Measurements from ENCODE around the gene SATB2.
A peak's percentile ranks its signal among the peaks of the same experiment; 100 is the strongest.

Gene SATB2

DNA sequence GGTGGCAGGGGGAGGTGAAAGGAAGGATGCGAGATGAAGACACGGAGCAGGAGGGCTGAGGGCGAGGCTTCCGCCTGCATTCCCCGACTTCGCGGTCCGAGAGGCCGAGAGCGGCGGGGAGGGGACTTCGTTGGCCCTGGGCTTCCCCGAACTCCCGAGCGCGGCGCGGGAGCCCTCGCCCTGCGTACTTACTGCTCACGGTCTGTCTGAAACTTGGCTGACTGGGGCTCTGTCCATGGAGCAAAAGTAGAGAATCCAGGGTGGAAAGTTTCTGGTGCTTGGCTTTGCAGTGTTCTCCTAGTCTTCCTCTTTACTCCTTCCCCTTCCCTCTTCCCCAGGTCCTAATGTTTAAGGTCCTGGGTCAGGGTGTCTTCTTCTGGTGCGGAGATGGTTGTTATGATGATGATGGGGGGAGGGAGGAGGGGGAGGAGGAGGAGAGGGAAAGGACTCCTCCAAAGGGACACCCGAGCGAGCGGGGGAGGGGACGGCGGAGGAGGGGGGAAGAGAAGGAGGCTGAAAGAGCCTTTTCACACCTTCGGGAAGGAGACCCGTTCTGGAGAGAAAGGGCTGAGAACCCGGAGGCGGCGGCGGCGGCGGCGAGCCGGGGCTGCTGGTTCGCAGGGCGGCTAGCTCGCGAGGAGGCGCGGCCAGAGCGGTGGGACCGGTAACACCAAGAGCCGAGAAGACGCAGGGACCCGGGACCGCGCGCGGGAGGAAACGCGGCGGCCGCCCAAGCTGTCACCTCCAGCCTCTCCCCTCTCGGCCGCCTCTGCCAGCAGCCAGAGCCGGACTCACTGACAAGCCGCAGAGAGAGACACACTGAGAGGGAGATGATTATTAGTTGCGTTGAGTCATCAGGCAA lies at the start of gene SATB2:
Gene SATB2 (minus strand): TSS at position 793 of the 862 bp plus-strand sequence. CDS start 1,902 bp downstream, outside the sequence.
- DNase-seq (ENCODE audit: low spot score), result peak; percentile 44

DNA sequence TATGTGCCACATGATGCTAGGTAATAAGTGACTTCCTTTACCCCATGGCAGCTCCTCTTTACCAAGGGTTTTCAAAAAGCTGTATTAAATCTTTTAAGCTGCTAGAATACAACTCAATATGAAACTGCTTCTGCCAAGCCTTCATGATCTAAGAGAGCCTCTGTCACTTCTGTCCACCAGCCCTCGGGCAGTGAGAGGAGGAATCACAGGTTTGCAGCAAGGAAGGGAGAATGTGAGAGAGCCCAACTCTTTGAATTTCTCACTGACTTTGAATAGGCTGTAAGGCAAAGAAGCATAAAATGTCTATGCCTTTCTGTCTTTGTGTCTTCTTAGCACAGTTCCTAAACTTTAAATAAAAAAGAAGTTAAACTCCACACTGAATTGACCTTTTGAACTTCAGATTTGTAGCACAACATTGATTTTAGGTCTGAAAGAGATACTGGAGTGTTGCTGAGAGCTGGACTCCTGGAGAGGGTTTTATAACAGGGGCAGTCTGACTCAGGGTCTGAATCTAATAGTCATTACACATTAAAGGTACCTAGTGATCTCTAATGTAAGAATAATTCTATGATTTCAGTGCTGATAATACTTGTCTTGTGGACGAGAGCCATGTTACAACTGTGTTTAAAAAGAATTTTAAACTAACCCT lies 48.1 kb upstream of the SATB2 start:
- no peak for DNase-seq (ENCODE audit: low spot score)

DNA sequence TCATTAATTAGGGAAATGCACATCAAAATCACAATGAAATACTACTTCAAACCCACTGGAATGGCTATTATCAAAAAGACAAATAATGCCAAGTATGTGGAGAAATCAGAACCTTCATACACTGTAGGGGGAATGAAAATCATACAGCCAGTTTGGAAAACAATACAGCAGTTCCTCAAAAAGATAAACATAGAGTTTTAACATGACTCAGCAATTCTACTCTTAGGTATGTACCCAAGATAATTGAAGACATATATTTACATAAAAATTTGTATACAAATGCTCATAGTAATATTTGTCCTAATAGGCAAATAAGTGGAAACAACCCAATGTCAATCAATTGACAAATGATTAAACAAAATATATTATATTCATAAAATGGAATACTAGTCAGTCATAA lies 45.4 kb upstream of the SATB2 start:
- no peak for DNase-seq (ENCODE audit: low spot score)

DNA sequence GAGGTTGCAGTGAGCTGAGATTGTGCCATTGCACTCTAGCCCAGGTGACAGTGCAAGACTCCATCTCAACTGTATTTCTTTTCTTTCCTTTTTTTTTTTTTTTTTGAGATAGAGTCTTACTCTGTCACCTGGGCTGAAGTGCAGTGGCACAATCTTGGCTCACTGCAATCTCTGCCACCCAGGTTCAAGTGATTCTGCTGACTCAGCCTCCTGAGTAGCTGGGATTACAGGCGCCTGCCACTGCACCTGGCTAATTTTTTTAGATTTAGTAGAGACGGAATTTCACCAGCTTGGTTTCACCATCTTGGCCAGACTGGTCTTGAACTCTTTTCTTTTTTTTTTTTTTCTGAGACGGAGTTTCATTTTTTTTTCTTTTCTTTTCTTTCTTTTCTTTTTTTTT lies 41.3 kb upstream of the SATB2 start:
- DNase-seq (ENCODE audit: low spot score), result no peak

DNA sequence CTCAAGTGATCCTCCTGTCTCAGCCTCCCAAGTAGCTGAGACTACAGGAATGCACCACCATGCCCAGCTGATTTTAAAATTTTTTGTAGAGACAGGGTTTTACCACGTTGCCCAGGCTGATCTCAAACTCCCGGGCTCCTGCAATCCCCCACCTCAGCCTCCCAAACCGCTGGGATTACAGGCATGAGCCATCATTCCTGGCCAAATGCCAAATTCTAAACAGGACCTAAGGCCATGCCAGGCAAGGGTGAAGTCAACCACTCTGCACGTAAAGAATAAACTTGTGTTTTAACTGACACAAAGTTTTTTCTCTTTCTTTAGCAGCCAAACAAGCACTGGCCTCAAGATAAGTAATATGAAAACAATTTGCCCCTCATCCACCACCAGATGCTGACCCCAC lies 37.4 kb upstream of the SATB2 start:
- no peak for DNase-seq (ENCODE audit: low spot score)

DNA sequence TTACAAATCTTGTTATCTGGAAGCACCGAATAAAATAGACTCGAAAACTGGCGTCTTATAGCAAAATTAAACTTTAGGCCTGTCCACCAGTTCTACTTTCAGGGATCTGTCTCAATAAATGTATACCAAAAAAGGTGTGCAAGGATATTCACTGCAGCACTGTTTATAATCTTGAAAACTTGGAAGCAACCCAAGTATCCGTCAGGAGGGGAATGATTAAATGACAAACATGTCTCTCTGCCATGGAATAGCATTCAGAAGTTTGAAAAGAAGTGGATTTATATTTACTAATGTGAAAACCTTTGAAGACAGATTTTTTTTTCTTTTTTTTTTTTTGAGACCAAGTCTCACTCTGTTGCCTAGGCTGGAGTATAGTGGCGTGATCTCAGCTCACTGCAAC lies 32.3 kb upstream of the SATB2 start:
- DNase-seq (ENCODE audit: low spot score), result no peak

DNA sequence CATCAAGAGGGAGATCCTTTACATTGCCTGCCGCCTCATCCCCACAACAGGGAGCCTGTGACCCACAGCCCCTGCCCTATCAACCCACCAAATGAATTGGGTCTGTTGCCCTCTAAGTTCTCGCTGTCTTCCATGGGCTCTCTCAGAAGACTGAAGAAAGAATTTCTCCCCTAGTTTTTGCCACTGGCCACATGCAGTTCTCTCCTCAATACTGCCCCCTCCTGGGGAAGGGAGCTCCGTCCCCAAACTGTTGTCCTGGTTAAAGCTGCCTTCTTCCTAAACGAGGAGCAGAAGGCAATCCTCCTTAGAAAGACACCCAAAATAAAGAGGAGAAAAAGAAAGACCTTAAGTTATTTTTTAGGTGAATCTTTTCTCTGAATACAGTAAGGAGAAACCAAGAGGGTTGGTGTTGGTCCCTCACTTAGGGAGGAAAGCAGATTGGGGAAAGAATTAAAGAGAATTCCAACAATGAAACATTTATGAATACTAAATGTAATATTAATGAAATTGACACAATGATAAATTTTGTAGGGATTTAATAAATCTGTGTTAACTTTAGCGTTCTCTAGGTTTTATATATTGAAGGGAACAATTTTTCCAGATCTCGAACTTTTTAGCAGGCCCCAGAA lies 31.1 kb upstream of the SATB2 start:
- DNase-seq (ENCODE audit: low spot score), result peak; percentile 78

DNA sequence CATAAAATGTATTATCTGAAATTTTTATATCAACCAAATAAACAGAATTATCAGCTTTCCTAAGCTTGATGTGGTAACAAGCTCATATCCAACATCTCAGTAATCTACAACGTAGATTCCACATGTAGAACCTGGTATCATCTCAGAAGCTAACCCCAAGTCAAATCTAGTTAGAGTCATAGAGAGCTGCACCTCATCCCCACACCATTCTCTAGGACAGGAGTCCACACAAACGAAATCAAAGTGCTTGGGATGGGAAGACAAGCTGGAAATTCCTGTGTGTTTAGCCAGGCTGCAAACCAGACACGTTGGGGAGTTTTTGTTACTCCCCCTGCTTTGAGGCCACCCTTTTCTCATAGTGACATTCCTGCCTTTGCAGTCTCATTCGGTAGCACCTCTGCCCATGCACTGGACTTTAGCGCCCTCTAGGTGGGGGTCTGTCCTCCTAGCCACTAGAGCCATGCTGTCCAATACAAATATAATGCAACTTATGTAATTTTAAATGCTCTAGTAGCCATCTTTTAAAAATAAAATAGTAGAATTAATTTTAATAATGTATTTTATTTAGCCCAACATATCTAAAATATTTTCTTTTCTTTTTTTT lies 28.1 kb upstream of the SATB2 start:
- DNase-seq (ENCODE audit: low spot score), result peak; percentile 67

DNA sequence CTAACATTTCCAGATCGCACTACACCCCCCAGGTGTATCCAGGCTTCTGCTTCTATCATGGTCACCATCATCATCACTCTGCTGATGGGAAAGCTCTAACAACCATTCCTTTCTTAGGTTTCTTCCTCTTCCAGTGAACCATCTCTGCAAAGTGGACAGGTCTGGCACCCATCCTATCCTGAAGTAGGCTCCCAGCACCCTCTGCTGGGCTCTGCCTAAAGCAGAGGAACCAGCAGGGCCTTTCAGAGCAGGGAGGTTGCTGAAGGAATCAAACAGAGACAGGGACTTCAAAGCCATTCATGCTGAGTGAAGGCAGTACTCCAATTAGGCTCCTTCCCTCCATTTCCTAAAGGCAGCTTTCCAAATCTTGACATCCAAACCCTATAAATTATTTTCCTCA lies 27.2 kb upstream of the SATB2 start:
- DNase-seq (ENCODE audit: low spot score), result no peak

DNA sequence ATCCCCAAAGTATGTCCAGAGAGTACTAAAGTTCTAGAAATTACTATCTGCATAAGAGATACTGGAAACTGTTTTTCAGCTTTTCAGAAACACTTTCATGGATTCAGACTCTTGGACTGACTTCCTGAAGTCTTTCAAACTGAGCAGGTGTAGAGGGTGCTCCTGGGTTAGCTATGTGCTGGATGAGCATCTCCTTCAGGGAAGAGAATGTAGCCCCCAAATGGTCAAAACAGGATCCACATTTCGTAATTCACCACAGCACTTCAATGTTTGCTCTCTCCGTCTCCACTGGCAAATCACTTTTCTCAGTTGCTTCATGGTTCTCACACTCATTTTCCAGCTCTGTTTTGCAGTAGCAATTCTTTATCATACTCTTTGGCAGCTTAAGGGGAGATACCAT lies 23.2 kb upstream of the SATB2 start:
- no peak for DNase-seq (ENCODE audit: low spot score)

DNA sequence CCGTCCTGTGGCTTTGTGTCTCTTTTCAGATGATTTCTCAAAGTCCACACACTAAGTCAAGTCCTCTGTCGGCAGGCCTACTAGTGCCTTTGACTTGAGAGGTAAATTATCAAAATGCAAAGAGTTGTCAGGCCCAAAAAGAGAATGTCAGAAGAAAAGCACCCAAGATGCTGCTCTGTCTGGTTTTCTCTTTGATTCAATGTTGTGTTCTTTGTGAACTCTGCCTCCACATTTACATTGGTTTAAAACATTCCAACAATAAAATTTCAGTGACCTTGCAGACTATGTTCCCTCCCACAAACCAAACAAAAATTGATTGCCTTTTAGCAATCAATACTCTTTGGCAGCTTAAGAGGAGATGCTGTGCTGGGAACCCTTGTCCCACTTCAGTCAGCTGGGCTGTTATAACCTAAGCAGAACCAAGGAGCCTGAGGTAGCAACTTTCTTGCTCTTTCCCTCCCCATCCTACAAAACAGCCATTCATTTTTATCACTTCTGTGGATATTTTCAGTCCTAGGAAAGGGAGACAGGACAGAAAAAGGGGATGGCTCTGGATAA lies 19.6 kb upstream of the SATB2 start:
- DNase-seq (ENCODE audit: low spot score), result no peak

DNA sequence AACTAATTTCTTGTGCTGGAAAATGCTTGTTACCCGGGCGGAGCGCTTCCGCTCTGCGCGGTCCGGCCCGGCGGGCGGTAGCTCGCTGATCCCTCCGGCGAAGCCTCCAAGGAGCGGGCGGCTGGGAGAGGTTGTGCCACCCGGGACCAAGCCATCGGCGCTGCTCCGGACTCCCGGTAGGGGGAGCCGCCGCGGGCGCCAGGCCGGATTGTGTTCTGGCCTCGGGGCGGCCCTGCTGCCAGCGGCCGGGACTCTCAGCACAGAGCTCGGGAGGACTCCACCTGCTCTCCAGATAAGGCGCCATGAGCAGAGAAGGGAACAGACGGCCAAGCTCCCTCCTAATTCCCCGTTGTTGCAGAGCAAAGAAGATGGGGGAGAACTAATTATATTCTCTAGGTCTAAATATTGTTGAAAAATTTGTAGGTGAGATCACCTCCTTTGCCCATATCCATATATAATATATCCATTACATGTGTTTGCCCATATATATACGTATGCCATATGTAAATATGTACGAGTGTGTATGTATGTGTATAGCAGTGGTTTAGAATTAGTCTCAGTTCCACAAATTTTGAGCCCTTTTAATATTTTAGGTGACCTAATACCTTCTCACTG lies 13.8 kb upstream of the SATB2 start:
- peak; percentile 86 for DNase-seq (ENCODE audit: low spot score)

DNA sequence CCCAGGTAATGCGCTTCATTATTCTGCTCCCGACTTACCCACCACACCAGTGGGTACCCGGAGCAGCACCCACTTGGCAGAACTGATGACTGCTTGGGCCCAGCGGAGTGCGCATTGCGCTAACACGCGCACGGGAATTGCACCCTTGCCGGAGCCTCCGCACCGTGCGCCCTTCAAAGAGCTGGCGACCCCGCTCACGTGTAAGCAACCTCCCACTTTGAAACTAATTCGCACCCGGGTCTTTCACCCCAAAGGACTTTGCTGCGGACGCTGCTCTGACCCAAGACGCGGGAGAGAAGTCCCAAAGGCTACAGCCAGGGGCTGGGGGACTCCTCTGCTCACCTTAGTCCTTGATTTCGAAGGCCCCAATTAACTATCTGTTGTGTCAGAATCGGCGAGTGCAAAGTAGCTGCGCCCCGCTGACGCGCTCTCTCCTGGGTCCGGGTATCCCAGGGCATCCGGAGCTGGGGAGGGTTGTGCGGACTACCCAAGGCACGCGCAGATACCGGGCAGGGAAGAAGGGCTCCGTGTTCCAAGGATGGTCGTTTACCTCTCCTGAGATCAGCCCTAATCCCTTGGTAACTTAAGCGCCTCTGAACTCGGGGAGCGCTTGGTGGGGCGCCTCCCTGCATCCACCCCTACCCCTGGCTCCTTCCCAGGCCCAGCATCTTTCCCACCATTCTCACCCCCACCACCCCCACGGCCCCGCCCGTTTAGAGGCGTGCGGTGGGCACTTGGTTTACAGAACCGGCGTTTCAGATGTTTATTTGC lies 13.1 kb upstream of the SATB2 start:
- no peak for DNase-seq (ENCODE audit: low spot score)

DNA sequence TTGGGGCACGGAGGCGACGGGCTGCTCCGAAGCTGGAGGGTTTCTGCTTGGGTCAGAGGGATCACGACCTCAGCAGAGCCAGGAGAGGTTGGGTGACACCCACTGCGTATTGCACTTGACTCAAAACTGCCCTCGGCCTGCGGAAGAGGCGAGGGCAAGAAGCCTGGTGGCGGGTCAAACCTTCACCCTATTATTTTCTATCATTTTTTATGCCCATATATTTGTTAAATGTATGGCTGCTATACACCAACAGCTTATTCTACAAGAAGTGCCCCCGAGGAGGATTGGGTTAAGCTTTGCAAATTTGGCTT lies 12.6 kb upstream of the SATB2 start:
- no peak for DNase-seq (ENCODE audit: low spot score)

DNA sequence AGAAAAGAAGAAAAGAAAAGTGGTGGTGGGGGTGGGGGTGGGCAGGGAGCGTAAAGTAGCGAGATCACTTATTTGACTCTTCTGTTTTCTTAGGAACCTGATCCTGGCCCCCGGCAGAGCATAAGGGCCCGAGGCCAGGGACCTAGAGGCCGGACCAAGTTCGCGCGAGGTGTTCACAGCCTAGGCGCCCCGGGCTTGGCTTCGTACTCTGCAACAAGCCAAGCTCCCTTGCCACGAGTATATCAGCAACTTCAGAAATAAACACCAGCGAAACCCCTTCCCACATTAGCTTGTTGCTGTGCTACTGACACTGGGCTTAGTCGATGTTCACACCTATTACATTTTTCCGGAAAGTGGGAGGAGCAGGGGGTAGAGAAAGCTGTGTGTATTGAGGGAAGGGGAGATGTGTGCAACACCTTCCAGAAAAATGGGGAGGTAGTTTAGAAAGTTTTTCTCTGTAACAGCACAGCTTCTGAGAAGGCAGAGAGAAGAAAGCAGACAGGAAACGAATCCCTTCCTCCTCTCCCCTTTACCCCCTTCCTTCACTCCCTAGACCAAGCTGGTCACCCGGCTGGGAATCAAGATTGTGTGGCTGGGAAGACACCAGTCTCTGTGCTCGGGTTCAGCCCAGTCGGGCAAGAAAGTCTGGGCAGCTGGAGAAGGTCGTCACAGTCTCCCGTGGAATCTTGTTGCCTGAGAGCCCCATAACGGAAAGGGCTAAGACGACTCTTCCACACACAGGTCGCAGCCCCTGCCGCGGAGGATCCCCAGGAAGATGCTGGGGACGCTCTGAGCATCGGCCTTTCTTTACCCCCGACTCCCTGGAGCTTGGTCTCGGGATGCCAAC lies 12.0 kb upstream of the SATB2 start:
- no peak for DNase-seq (ENCODE audit: low spot score)

DNA sequence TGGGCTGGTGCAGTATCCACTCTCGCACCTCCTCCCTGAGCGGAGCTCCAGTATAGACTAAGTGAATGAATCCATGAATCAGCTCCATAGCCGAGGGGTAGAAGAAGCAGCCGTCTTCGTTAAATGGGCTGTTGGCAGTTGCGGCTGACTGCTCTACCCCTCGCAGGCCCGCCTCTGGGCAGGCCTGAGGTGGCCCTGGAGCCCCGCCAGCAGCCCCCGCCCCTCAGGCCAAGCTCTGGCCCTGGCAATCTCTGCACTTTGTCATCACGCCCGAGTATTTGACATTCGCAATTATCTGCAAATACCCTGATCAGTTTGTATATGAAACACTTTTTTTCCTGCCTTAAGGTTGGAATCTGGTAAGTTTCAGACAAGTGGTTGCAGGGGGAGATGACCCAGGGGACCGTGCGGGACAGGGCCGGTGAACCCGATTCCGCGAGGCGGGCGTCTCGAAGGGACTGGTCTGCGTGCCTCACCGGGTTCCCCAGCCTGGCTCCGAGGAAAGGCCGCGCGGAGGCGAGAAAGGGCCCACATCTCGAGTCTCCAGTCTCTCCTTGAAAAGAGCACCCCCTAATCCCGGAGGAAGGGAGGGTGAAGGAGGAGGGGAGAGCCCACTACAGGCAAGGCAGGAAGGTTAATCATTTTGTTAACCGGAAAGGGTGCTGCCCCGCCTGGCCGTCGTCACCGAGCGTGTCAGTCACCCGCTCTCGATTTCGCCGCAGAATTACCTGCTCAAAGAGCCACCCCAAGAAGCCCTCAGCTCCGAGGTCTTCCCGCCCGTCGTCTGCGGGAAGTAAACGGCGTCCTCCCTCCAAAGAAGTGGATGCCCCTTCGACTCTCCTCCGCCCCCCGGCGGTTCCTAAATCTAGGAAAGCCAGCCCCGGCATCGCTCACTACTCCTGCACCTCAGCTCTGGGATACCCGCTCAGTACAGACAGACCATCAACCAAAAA lies 11.1 kb upstream of the SATB2 start:
- DNase-seq (ENCODE audit: low spot score), result no peak

DNA sequence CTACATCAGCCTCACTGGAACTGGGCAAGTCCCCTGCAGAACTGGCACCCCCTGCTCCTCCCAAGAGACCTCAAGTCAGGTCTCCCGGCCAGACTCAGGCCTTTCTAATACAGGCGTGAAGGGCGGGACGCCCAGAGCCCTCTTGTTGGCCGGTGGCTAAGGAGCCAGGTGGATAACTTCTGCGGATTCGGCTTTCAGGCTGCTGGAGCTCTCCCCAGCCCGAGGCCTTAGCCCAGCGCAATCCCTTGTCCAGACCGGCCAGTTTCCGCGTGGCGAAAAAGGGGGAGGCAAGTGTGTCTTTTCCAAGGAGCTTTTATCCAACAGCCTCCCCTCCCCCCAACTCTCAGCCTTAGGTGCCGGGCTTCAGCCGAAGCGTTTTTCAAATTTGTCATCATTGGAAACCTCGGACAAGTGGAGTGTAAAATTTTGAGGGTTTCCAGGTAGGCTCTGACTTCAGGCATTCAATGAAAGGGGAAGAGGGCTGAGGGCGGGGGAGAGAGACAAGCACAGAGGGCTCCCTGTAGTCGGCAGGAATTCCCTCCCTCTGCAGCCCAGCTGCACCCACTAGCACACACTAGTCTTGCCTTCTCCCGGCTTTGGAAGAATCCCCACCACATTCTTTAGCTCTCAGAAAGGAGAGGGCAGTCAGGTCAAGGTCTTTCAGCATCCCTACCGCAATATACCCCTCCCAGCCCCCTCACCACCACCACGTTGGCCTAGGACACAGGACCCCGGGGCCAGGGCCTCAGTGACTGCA lies 9.5 kb upstream of the SATB2 start:
- DNase-seq (ENCODE audit: low spot score), result no peak

DNA sequence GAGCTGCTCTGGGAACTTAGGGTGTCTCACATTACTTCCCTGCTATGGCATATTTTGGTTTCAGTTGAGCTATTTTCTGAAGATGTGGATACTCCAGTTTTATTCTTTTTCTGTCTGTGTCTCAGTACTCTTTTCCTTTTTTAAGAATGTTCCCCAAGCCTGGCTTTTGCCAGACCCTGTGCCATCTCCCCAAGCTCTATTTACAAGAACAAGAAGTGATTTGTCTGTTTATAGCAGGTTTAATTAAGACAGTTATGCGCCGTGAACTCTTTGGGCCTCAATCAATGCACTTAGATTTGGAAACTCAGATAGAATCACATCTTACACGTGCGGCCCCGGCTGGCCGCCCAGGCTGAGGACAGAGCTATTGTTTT lies 8.9 kb upstream of the SATB2 start:
- DNase-seq (ENCODE audit: low spot score), result no peak
